ENCODE data around the gene NME3. TPM values are rescaled to one million over a fixed set of nuclear protein-coding genes. Genes with fewer than 3 reads are reported as not detected.

NME3 gene
- total and polyA plus RNA-seq, 2 donors (not counting 1 experiment from before 2014, with no cell fraction given), result 9.9 to 69.7 TPM

DNA sequence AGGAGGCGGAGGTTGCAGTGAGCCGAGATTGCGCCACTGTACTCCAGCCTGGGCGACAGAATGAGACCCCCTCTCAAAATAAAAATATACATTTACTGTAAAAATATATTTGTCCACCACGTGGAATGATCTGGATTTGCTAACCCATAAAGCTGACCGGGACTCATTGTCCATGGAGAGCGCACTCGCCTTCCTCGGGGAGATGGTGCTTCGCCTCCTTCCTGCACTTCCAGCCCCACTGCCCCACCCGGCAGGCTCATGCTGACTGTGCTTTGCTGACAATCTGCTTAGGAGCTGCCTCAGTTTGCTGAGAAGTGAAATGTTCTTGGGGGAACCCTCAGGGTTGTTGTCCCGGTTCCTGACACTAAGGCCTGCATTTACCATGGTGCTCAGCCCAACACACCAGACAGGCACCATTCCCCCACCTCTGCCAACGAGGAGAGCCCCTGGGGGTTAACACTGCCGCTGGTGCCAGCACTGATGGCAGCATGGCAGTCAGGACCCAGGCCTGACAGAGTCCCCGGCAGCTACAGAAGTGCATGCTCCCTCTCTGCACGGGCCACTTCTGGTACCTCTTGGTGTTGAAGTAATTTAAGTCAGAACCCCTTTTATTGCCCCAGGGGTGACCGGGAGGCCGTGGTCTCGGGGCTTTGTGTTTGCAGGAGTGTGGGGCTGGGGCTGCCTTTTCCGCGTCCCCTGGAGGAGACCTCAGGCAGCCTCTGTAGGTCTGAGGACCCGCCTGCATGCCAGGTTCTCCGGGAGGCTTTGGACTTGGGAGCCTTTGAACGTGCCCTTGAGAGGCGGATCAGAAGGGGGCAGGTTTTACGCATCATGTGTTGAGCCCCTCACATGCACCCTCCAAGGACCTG lies 13.9 kb upstream of the NME3 start:
- Histone ChIP-seq H2AFZ (ENCODE audit: low read length) (no peak overlapping the region), H3K27me3 (ENCODE audit: control insufficient read depth, insufficient read depth, low read length) (no peaks in the 10 kb centered on the region), H3K27ac (ENCODE audit: insufficient read depth, low read length) (no peak overlapping the region), H3K4me1 (ENCODE audit: control insufficient read depth, extremely low read depth, insufficient read depth, low read length) (peaks cover 2% of the 10 kb centered on the region), H3K9me3 (ENCODE audit: control insufficient read depth, insufficient read depth, low read depth, low read length) (no peaks in the 10 kb centered on the region), H3K36me3 (ENCODE audit: control insufficient read depth, insufficient read depth, low read length) (peaks cover 16% of the 10 kb centered on the region), H4K20me1 (ENCODE audit: control insufficient read depth, extremely low read depth, insufficient read depth, low read length) (no peaks in the 10 kb centered on the region), H3K4me2 (ENCODE audit: extremely low read depth, insufficient read depth, low read length) (no peak overlapping the region), H3K79me2 (ENCODE audit: control insufficient read depth, insufficient read depth, low read length) (peaks cover 31% of the 10 kb centered on the region), H3K9ac (ENCODE audit: insufficient read depth, low read length) (no peak overlapping the region), H3K4me3 (replicated peaks in 1 of 4; ENCODE audit: control extremely low read depth in 1 of 4, insufficient read depth in 1 of 4, low read depth in 3 of 4, low read length in 4 of 4) (no peak overlapping the region)
- TF ChIP-seq, protein P1, sequence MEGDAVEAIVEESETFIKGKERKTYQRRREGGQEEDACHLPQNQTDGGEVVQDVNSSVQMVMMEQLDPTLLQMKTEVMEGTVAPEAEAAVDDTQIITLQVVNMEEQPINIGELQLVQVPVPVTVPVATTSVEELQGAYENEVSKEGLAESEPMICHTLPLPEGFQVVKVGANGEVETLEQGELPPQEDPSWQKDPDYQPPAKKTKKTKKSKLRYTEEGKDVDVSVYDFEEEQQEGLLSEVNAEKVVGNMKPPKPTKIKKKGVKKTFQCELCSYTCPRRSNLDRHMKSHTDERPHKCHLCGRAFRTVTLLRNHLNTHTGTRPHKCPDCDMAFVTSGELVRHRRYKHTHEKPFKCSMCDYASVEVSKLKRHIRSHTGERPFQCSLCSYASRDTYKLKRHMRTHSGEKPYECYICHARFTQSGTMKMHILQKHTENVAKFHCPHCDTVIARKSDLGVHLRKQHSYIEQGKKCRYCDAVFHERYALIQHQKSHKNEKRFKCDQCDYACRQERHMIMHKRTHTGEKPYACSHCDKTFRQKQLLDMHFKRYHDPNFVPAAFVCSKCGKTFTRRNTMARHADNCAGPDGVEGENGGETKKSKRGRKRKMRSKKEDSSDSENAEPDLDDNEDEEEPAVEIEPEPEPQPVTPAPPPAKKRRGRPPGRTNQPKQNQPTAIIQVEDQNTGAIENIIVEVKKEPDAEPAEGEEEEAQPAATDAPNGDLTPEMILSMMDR (conservative IDR thresholded peaks at IDR 0.05 in 1 of 2, IDR thresholded peaks at IDR 0.05 in 1 of 2; ENCODE audit: low read depth in 1 of 2, low read length in 2 of 2), result no peak
- no peak for DNase-seq (ENCODE audit: low read depth in 2 of 2)

DNA sequence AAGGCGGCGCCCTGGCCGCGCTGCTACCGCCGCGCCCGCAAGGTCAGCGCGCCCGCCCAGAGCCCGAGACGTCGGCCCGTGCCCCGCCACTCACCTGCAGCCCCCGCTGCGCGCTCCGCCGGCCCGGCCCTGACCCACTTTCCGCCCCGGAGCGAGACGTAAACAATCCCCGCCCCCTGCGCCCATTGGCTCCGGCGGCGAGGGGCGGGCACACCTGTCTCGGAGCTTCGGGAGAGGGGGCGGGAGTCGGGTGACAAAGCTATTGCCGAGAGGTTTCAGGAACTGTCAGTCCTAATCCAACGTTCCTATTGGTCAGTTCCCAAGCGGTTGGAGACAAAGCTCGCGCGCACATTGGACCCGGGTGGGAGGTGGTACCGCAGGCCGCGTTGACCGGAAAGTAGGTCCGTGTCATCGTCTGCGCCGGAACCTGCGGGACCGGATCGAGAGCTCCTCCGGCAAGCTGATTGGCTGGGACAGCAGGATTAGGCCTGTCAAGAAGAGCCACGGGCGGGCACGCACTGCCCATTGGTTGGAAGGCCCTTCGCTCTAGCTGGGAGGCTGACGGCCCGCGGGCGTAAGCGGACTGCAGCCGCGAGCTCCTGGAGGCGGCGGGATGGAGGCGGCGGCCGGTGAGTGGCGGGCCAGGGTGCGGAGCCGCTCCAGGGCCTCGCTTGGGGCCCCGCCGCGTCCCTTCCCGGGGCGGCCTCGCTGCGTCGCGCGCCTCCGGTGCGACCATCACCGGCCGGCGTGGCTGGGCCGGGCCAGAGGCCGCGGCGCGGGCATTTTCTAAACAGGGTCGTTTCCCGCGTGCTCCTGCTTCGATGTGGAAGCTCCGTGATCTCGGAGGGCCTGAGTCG lies 11.3 kb upstream of the NME3 start, which contains the start of the genes NUBP2 and SPSB3:
Gene NUBP2 (plus strand): TSS at position 553 of the 857 bp plus-strand sequence. CDS start 61 bp downstream, at position 614.
Gene SPSB3 (minus strand): TSS at position 164 of the 857 bp plus-strand sequence. CDS start 1,088 bp downstream, outside the sequence.
- Histone ChIP-seq H3K79me2 (ENCODE audit: control insufficient read depth, insufficient read depth, low read length) (peaks cover 31% of the 10 kb centered on the region), H3K27me3 (ENCODE audit: control insufficient read depth, insufficient read depth, low read length) (no peaks in the 10 kb centered on the region), H2AFZ (ENCODE audit: low read length) (peak within 1 kb of the TSS; percentile 1), H3K4me2 (ENCODE audit: extremely low read depth, insufficient read depth, low read length) (peak within 1 kb of the TSS; percentile 86), H3K9ac (ENCODE audit: insufficient read depth, low read length) (peak within 1 kb of the TSS; percentile 86), H3K4me1 (ENCODE audit: control insufficient read depth, extremely low read depth, insufficient read depth, low read length) (peaks cover 2% of the 10 kb centered on the region), H4K20me1 (ENCODE audit: control insufficient read depth, extremely low read depth, insufficient read depth, low read length) (no peaks in the 10 kb centered on the region), H3K36me3 (ENCODE audit: control insufficient read depth, insufficient read depth, low read length) (peaks cover 15% of the 10 kb centered on the region), H3K27ac (ENCODE audit: insufficient read depth, low read length) (peak within 1 kb of the TSS; percentile 62), H3K4me3 (replicated peaks in 1 of 4; ENCODE audit: control extremely low read depth in 1 of 4, insufficient read depth in 1 of 4, low read depth in 3 of 4, low read length in 4 of 4) (peak within 1 kb of the TSS; percentile 89 to 96 (median 92)), H3K9me3 (ENCODE audit: control insufficient read depth, insufficient read depth, low read depth, low read length) (no peaks in the 10 kb centered on the region)
- no peak for TF ChIP-seq EZH2 (IDR thresholded peaks at IDR 0.05; ENCODE audit: low read length, missing control alignments)
- TF ChIP-seq, protein P1 (conservative IDR thresholded peaks at IDR 0.05 in 1 of 2, IDR thresholded peaks at IDR 0.05 in 1 of 2; ENCODE audit: low read depth in 1 of 2, low read length in 2 of 2), result no peak
- peak; percentile 100 for DNase-seq (ENCODE audit: low read depth in 2 of 2)
